Sigmoid colon (tissue), 4 donors: ENCODE data around the gene SEMA7A.

ENCODE experiments used
- EP300 ChIP-seq, 4 donors: sonication (generic); formaldehyde crosslinking; IDR thresholded peaks; one replicate each; pipeline ENCODE4 v1.6.1; 2017; ENCODE audit warnings: antibody characterized with exemption in 4 of 4
- TF ChIP-seq, protein P1 (sequence below), 4 experiments: fragments of 450-650 bp in 3 of 4; fragments of 200-600 bp in 1 of 4; IDR thresholded peaks; one replicate each; pipeline ENCODE4 v1.5.1; 2016 to 2019; ENCODE audit warnings: antibody characterized with exemption in 4 of 4, mild to moderate bottlenecking in 3 of 4, moderate library complexity in 2 of 4

DNA sequence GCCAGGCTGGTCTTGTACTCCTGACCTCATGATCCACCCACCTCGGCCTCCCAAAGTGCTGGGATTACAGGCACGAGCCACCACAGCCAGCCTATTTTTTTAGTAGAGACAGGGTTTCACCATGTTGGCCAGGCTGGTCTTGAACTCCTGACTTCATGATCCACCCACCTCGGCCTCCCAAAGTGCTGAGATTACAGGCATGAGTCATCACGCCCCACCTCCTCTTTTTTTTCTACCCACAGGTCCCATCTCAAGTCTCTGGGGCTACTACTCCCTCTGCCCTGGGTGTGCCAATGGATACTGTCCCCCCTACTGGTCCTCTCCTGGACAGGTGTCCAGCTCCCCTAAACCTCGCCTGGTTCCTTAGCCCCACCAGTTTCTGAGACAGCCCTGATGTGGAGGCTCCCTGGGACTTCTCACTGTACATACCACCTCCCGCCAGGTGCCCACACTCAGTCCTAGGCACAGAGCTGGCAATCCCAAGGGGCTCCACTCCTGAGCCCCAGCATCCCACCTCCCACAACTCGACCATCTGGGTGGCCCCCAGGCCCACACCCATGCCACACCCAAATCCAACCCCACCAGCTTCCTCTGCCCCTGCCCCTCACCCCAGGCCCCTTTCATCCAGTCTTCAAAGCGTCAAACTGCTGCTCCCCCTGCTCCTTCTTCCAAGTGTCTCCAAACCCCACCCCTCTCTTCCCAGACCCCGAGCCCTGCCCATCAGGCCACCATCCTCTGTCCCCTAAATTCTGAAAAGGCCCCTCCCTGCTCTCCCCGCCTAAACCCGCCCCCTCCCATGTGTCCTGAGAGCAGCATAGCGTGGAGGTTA lies 53.2 kb downstream of the SEMA7A start:
- TF ChIP-seq, protein P1, sequence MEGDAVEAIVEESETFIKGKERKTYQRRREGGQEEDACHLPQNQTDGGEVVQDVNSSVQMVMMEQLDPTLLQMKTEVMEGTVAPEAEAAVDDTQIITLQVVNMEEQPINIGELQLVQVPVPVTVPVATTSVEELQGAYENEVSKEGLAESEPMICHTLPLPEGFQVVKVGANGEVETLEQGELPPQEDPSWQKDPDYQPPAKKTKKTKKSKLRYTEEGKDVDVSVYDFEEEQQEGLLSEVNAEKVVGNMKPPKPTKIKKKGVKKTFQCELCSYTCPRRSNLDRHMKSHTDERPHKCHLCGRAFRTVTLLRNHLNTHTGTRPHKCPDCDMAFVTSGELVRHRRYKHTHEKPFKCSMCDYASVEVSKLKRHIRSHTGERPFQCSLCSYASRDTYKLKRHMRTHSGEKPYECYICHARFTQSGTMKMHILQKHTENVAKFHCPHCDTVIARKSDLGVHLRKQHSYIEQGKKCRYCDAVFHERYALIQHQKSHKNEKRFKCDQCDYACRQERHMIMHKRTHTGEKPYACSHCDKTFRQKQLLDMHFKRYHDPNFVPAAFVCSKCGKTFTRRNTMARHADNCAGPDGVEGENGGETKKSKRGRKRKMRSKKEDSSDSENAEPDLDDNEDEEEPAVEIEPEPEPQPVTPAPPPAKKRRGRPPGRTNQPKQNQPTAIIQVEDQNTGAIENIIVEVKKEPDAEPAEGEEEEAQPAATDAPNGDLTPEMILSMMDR (IDR thresholded peaks at IDR 0.05) = no peak
- TF ChIP-seq EP300 (IDR thresholded peaks at IDR 0.05) = no peak
